ENCODE results near the gene IGFBP2. TPM values are rescaled to one million over a fixed set of nuclear protein-coding genes. Genes with fewer than 3 reads are reported as not detected.

The IGFBP2 gene
- total RNA-seq, 1 donor from 2014 or later = 2,855 TPM

GRCh38 chr2:216635701-216636550 is 2.7 kb downstream of the IGFBP2 start:
- Mint-ChIP-seq H3K4me3 (ENCODE audit: unreplicated experiment) (peak overlapping the region; percentile 96), H3K9me3 (ENCODE audit: unreplicated experiment) (no peaks in the 10 kb centered on the region), H3K36me3 (ENCODE audit: unreplicated experiment) (peaks cover 38% of the 10 kb centered on the region), H3K4me1 (ENCODE audit: unreplicated experiment) (peaks cover 53% of the 10 kb centered on the region), H3K27ac (ENCODE audit: unreplicated experiment) (peak overlapping the region; percentile 99), H3K27me3 (ENCODE audit: unreplicated experiment) (no peaks in the 10 kb centered on the region)
- DNase-seq (ENCODE audit: extremely low spot score, unreplicated experiment) = no peak
- TF ChIP-seq CTCF (IDR thresholded peaks at IDR 0.05) = no peak

- H3K9me3 Mint-ChIP-seq (ENCODE audit: unreplicated experiment) = no peaks in the 10 kb centered on the region
- no peaks in the 10 kb centered on the region for H3K27me3 Mint-ChIP-seq (ENCODE audit: unreplicated experiment)
- DNase-seq (ENCODE audit: extremely low spot score, unreplicated experiment) = no peak
- H3K36me3 Mint-ChIP-seq (ENCODE audit: unreplicated experiment) = peaks cover 44% of the 10 kb centered on the region
- peak overlapping the region; percentile 96 for H3K4me3 Mint-ChIP-seq (ENCODE audit: unreplicated experiment)
- H3K27ac Mint-ChIP-seq (ENCODE audit: unreplicated experiment) = peak overlapping the region; percentile 99
- peaks cover 51% of the 10 kb centered on the region for H3K4me1 Mint-ChIP-seq (ENCODE audit: unreplicated experiment)
- no peak for TF ChIP-seq CTCF (IDR thresholded peaks at IDR 0.05)
Observed at GRCh38 chr2:216636551-216637450, 3.6 kb downstream of the IGFBP2 start.

- H3K4me1 Mint-ChIP-seq (ENCODE audit: unreplicated experiment) = peaks cover 47% of the 10 kb centered on the region
- no peaks in the 10 kb centered on the region for H3K27me3 Mint-ChIP-seq (ENCODE audit: unreplicated experiment)
- peak overlapping the region; percentile 99 for H3K27ac Mint-ChIP-seq (ENCODE audit: unreplicated experiment)
- H3K9me3 Mint-ChIP-seq (ENCODE audit: unreplicated experiment) = no peaks in the 10 kb centered on the region
- no peak for DNase-seq (ENCODE audit: extremely low spot score, unreplicated experiment)
- no peak for TF ChIP-seq CTCF (IDR thresholded peaks at IDR 0.05)
- peak overlapping the region; percentile 96 for H3K4me3 Mint-ChIP-seq (ENCODE audit: unreplicated experiment)
- peaks cover 46% of the 10 kb centered on the region for H3K36me3 Mint-ChIP-seq (ENCODE audit: unreplicated experiment)
Observed at GRCh38 chr2:216637472-216637871, 4.3 kb downstream of the IGFBP2 start.

- Mint-ChIP-seq H3K4me1 (ENCODE audit: unreplicated experiment) (peaks cover 82% of the 10 kb centered on the region), H3K4me3 (ENCODE audit: unreplicated experiment) (peak overlapping the region; percentile 40), H3K36me3 (ENCODE audit: unreplicated experiment) (peaks cover 71% of the 10 kb centered on the region)
Observed at GRCh38 chr2:216643986-216644659, 10.9 kb downstream of the IGFBP2 start.

More at GRCh38 chr2:216643986-216644659, 10.9 kb downstream of the IGFBP2 start:
- no peak for DNase-seq (ENCODE audit: extremely low spot score, unreplicated experiment)
- Mint-ChIP-seq H3K9me3 (ENCODE audit: unreplicated experiment) (no peaks in the 10 kb centered on the region), H3K27ac (ENCODE audit: unreplicated experiment) (peak overlapping the region; percentile 90), H3K27me3 (ENCODE audit: unreplicated experiment) (no peaks in the 10 kb centered on the region)
- no peak for TF ChIP-seq CTCF (IDR thresholded peaks at IDR 0.05)

Measured in osteocyte (in vitro differentiated cells).